Activated CD8-positive, alpha-beta T cell treated with anti-CD3 and anti-CD28 coated beads, Interleukin-2, amount 10 ng/mL, durations not matched to agents 7 days and 5 days (primary cell): Measurements from ENCODE around the gene NUBPL. TPM values are rescaled to one million over a fixed set of nuclear protein-coding genes. Genes with fewer than 3 reads are reported as not detected.
"Not testable (repeated sequence)": the region's sequence is repeated elsewhere in the genome, so short reads cannot be mapped to it uniquely, and the experiment has no call there.

Source experiments
- ATAC-seq: fragments of 150-1000 bp; cut with Tn5 transposase; one replicate; pipeline ENCODE4 v1.10.0; 2021; ENCODE audit warnings: moderate library complexity
- CTCF ChIA-PET: fragments of 350-600 bp; sonication (Branson Sonifier 250); formaldehyde crosslinking; loops from one replicate; lab custom pipeline; 2021; ENCODE audit warnings: antibody characterized with exemption; lab: Charles Lee
- POLR2A ChIA-PET: fragments of 350-600 bp; sonication (Branson Sonifier 250); formaldehyde crosslinking; loops from one replicate; lab custom pipeline; 2021; ENCODE audit warnings: antibody characterized with exemption; lab: Charles Lee
- DNase-seq: peaks from one replicate; pipeline ENCODE4 v3.0.0-alpha.2; 2020
- H3K27ac Mint-ChIP-seq: one replicate; pipeline ENCODE4 v1.8.0; 2021; ENCODE audit warnings: mild to moderate bottlenecking, mixed read lengths
- H3K27me3 Mint-ChIP-seq: one replicate; pipeline ENCODE4 v1.8.0; 2021; ENCODE audit warnings: low read depth, mixed read lengths
- H3K36me3 Mint-ChIP-seq: one replicate; pipeline ENCODE4 v1.8.0; 2021; ENCODE audit warnings: low read depth, mixed read lengths
- H3K4me1 Mint-ChIP-seq: one replicate; pipeline ENCODE4 v1.8.0; 2021; ENCODE audit warnings: low read depth, mixed read lengths
- H3K4me3 Mint-ChIP-seq: one replicate; pipeline ENCODE4 v1.8.0; 2021; ENCODE audit warnings: mild to moderate bottlenecking, mixed read lengths
- H3K9me3 Mint-ChIP-seq: one replicate; pipeline ENCODE4 v1.8.0; 2022; ENCODE audit warnings: mixed read lengths; ENCODE audit not compliant: insufficient read depth
- total RNA-seq, 2 experiments: library from RNA; stranded (reverse); gene quantifications; one replicate each; pipeline ENCODE4 v1.2.3, GENCODE V29; 2021

The NUBPL gene
- total RNA-seq, 2 experiments from 2014 or later, result 5.8 to 8.6 TPM

DNA sequence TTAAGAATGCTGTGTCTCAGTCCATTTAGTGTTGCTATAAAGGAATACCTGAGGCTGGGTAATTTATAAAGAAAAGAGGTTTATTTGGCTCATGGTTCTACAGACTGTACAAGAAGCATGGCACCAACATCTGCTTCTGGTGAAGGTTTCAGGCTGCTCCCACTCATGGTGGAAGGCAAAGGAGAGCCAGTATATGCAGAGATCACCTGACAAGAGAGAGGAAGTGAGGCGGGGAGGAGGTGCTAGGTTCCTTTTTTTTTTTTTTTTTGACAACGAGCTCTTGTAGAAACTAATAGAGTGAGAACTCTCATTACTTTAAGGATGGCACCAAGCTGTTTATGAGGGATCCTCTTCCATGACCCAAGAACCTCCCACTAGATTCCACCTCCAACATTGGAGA, 121.6 kb downstream of the NUBPL start:
- Mint-ChIP-seq H3K4me3 (no peak overlapping the region), H3K27me3 (no peaks in the 10 kb centered on the region), H3K36me3 (peaks cover 1% of the 10 kb centered on the region), H3K9me3 (no peaks in the 10 kb centered on the region), H3K4me1 (no peaks in the 10 kb centered on the region), H3K27ac (no peak overlapping the region)
- ChIA-PET CTCF (no interaction called here), POLR2A (no interaction called here)
- ATAC-seq (no peak), DNase-seq (no peak)

- H3K4me1 Mint-ChIP-seq, result no peaks in the 10 kb centered on the region
- POLR2A ChIA-PET, result no interaction called here
- CTCF ChIA-PET, result no interaction called here
These were observed 126.5 kb downstream of the NUBPL start for GRCh38 chr14:31687726-31688125.

DNA sequence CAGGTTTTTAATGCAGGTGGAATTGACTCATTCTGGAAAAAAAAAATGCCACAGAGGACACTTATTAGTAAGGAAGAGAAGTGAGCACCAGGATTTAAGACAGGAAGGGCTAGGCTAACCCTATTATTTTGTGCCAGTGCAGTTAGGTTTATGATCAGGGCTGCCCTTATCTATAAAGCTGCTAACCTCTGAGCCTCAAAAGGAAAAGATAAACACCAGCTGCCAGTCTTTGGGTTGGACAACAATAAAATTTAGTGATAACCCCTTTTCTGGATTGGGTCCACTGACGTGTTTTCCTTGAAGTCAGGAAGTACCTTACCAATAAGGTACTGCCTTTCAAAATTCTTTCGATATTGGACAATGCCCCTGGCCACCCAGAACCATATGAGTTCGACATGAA, 128.9 kb downstream of the NUBPL start:
- H3K9me3 Mint-ChIP-seq, result no peaks in the 10 kb centered on the region
- no peak overlapping the region for H3K4me3 Mint-ChIP-seq
- ChIA-PET POLR2A (no interaction called here), CTCF (no interaction called here)
- DNase-seq (no peak), ATAC-seq (no peak)
- H3K27me3 Mint-ChIP-seq, result no peaks in the 10 kb centered on the region
- H3K36me3 Mint-ChIP-seq, result no peaks in the 10 kb centered on the region
- H3K4me1 Mint-ChIP-seq, result no peaks in the 10 kb centered on the region
- no peak overlapping the region for H3K27ac Mint-ChIP-seq

More at GRCh38 chr14:31687726-31688125, 126.5 kb downstream of the NUBPL start:
- DNase-seq, result no peak
- Mint-ChIP-seq H3K27ac (no peak overlapping the region), H3K9me3 (no peaks in the 10 kb centered on the region), H3K27me3 (no peaks in the 10 kb centered on the region), H3K4me3 (no peak overlapping the region), H3K36me3 (peaks cover under 1% of the 10 kb centered on the region)
- no peak for ATAC-seq

GRCh38 chr14:31692376-31692781, 131.2 kb downstream of the NUBPL start:
- no peak for ATAC-seq
- Mint-ChIP-seq H3K4me3 (no peak overlapping the region), H3K27ac (no peak overlapping the region), H3K4me1 (no peaks in the 10 kb centered on the region), H3K27me3 (no peaks in the 10 kb centered on the region), H3K36me3 (no peaks in the 10 kb centered on the region), H3K9me3 (no peaks in the 10 kb centered on the region)
- no peak for DNase-seq
- POLR2A ChIA-PET, result no interaction called here
- CTCF ChIA-PET, result no interaction called here

DNA sequence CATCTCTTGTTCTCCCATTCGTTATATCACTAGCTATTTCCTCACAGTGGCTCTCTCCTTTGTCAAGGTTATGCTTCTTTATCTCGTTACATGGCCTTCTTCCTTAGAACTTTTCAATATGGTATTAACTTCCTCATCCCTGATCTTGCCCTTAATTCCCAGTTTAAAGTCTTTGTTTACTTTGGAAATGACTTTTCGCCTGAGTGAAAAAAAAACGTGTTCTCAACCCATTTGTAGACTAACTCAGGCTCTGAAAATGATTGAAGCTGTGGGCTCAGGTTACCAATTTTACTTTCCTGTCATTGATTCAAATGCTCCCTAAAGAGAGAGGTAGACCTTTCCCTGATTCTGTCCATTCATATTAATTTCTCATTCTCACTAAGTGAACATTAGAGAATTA, 135.2 kb downstream of the NUBPL start:
- ChIA-PET CTCF (no interaction called here), POLR2A (no interaction called here)
- no peak overlapping the region for H3K4me3 Mint-ChIP-seq
- no peaks in the 10 kb centered on the region for H3K4me1 Mint-ChIP-seq
- DNase-seq, result no peak
- no peak overlapping the region for H3K27ac Mint-ChIP-seq
- no peaks in the 10 kb centered on the region for H3K36me3 Mint-ChIP-seq
- H3K27me3 Mint-ChIP-seq, result no peaks in the 10 kb centered on the region
- H3K9me3 Mint-ChIP-seq, result no peaks in the 10 kb centered on the region
- ATAC-seq, result no peak

GRCh38 chr14:31699809-31700208, 138.6 kb downstream of the NUBPL start:
- H3K27ac Mint-ChIP-seq, result no peak overlapping the region
- H3K4me1 Mint-ChIP-seq, result no peaks in the 10 kb centered on the region
- H3K4me3 Mint-ChIP-seq, result no peak overlapping the region
- POLR2A ChIA-PET, result no interaction called here
- CTCF ChIA-PET, result no interaction called here
- DNase-seq, result no peak
- H3K36me3 Mint-ChIP-seq, result no peaks in the 10 kb centered on the region
- no peaks in the 10 kb centered on the region for H3K27me3 Mint-ChIP-seq
- peaks cover 6% of the 10 kb centered on the region for H3K9me3 Mint-ChIP-seq
- ATAC-seq, result no peak

DNA sequence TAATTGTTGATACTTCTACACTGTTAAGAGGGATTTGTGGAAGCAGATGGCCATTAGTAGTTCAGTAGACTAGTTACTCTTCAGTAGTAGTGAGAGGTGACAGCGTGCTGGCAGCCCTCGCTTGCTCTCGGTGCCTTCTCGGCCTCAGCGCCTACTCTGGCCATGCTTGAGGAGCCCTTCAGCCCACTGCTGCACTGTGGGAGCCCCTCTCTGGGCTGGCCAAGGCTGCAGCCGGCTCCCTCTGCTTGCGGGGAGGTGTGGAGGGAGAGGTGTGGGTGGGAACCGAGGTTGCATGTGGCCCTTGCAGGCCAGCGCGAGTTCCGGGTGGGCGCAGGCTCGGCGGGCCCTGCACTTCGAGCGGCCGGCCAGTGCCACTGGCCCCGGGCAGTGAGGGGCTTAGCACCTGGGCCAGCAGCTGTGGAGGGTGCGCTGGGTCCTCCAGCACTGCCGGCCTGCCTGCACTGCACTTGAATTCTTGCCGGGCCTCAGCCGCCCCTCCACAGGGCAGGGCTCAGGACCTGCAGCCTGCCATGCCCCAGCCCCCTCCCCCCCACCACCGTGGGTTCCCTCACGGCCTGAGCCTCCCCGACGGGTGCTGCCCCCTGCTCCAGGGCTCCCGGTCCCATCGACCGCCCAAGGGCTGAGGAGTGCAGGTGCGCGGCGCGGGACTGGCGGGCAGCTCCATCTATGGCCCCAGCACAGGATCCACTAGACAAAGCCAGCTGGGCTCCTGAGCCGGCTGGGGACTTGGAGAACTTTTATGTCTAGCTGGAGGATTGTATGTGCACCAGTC, 139.3 kb downstream of the NUBPL start:
- Mint-ChIP-seq H3K27ac (no peak overlapping the region), H3K27me3 (no peaks in the 10 kb centered on the region), H3K36me3 (no peaks in the 10 kb centered on the region), H3K4me1 (no peaks in the 10 kb centered on the region), H3K9me3 (peaks cover 10% of the 10 kb centered on the region), H3K4me3 (no peak overlapping the region)
- DNase-seq, result no peak
- CTCF ChIA-PET, result no interaction called here
- no peak for ATAC-seq
- POLR2A ChIA-PET, result no interaction called here

DNA sequence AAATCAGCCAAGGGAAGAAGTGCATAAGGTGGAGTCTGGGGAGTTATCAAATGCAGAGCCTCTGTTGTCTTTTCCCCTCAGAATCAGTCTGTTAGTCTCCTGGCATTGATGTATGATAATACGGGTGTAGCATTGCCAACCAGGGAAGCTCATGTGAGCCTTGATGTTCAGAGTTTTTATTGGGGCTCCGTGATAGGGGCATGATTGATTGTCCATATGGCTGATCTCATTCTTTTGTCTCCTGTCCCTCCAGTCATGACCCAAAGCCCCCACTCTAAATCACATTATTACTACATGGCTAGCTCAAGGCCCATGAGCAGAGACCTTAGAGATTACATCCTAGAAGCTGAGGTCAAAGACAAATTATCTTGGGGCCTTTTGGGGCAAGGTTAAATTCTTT, 140.9 kb downstream of the NUBPL start:
- POLR2A ChIA-PET, result no interaction called here
- CTCF ChIA-PET, result no interaction called here
- H3K27me3 Mint-ChIP-seq, result no peaks in the 10 kb centered on the region
- H3K27ac Mint-ChIP-seq, result no peak overlapping the region
- H3K9me3 Mint-ChIP-seq, result peaks cover 10% of the 10 kb centered on the region
- no peaks in the 10 kb centered on the region for H3K4me1 Mint-ChIP-seq
- DNase-seq, result no peak
- no peak overlapping the region for H3K4me3 Mint-ChIP-seq
- H3K36me3 Mint-ChIP-seq, result peaks cover 3% of the 10 kb centered on the region
- ATAC-seq, result no peak

GRCh38 chr14:31703056-31703455, 141.9 kb downstream of the NUBPL start:
- Mint-ChIP-seq H3K36me3 (peaks cover 3% of the 10 kb centered on the region), H3K27me3 (no peaks in the 10 kb centered on the region), H3K4me3 (no peak overlapping the region), H3K4me1 (no peaks in the 10 kb centered on the region), H3K9me3 (peaks cover 10% of the 10 kb centered on the region), H3K27ac (no peak overlapping the region)
- ATAC-seq (no peak), DNase-seq (no peak)
- ChIA-PET CTCF (no interaction called here), POLR2A (no interaction called here)

DNA sequence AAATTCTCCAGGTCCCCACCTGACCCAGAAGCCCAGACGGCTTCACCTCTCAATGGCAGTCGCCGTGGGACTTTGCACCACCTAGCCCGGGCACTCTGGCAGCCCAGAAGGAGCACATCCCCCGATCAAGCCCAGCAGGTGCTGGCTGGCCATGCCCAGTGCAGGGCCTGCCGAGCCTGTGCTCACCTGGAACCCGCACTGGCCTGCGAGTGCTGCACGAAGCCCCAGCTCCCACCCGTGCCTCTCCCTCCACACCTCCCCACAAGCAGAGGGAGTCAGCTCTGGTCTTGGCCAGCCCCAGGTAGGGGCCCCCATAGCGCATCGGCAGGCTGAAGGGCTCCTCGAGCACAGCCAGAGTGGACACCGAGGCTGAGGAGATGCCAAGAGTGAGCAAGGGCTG, 144.5 kb downstream of the NUBPL start:
- POLR2A ChIA-PET, result no interaction called here
- peaks cover 3% of the 10 kb centered on the region for H3K36me3 Mint-ChIP-seq

DNA sequence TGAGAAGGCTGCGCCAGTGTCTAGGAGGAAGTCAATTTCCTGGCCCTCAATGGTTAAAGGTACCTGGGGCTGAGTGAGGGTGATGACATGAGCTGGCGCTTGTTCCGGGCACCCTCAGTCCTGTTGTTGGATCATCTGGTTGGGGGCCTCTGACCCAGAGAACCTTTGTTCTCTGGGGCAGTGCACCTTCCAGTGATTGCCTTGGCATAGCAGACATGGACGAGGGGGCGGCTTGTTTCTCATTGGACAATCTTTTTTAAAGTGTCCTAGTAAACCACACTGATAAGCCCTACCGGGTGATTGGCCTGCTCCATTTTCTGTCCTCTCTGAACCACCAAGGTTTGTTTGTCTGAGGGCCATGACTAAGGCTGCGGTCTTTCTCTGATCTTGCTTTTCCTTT, 147.5 kb downstream of the NUBPL start:
- CTCF ChIA-PET, H3K27me3 Mint-ChIP-seq, H3K4me1 Mint-ChIP-seq, H3K27ac Mint-ChIP-seq, DNase-seq, H3K4me3 Mint-ChIP-seq, POLR2A ChIA-PET, ATAC-seq: not testable (repeated sequence)
- H3K36me3 Mint-ChIP-seq, result peaks cover 14% of the 10 kb centered on the region
- H3K9me3 Mint-ChIP-seq, result peaks cover 15% of the 10 kb centered on the region

More for the DNA sequence above, 144.5 kb downstream of the NUBPL start:
- H3K27ac Mint-ChIP-seq, result no peak overlapping the region
- CTCF ChIA-PET, result interaction anchor here (0.7 kb wide), 1 partner anchor 118 kb away, joined by 4 read pairs; no protein-coding TSS in a partner anchor
- no peaks in the 10 kb centered on the region for H3K4me1 Mint-ChIP-seq
- H3K9me3 Mint-ChIP-seq, result peaks cover 17% of the 10 kb centered on the region
- no peak for ATAC-seq
- DNase-seq, result no peak
- H3K27me3 Mint-ChIP-seq, result no peaks in the 10 kb centered on the region
- H3K4me3 Mint-ChIP-seq, result no peak overlapping the region

- no peaks in the 10 kb centered on the region for H3K4me1 Mint-ChIP-seq
- ATAC-seq, result no peak
- no peak overlapping the region for H3K27ac Mint-ChIP-seq
- ChIA-PET CTCF (no interaction called here), POLR2A (no interaction called here)
- no peaks in the 10 kb centered on the region for H3K27me3 Mint-ChIP-seq
- DNase-seq, result no peak
- H3K9me3 Mint-ChIP-seq, result peaks cover 11% of the 10 kb centered on the region
- no peak overlapping the region for H3K4me3 Mint-ChIP-seq
- H3K36me3 Mint-ChIP-seq, result peaks cover 10% of the 10 kb centered on the region
These were observed 151.3 kb downstream of the NUBPL start for GRCh38 chr14:31712244-31713127.
